ENCODE measurements around the gene MCCC1.
"Not testable (repeated sequence)": the region's sequence is repeated elsewhere in the genome, so short reads cannot be mapped to it uniquely, and the experiment has no call there.

Gene MCCC1

DNA sequence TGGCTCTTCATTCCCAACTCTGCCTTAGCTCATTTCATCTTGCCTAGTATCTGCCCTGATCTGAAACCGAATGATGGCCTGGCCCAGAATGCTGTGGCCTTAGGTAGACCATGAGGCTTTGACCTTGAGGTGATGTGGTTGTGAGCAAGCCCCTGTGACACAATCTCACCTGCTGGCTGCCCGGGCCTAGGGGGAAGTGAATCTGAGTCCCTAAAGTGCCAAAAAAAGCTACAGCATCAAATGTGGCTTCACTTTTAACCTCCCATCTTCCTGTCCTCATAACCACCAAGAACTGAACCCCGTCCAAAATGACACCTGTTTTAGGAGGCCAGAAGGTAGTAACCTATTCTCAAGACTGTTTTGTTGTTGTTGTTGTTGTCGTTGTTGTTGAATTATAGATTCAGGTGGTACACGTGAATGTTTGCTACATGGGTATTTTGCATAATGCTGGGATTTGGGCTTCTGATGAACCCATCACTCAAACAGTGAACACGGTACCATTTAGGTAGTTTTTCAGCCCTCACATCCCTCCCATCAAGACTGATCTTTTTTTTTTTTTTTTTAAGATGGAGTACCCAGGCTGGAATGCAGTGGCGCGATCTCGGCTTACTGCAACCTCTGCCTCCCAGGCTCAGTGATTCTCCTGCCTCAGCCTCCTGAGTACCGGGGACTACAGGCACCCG is 54.6 kb downstream of the MCCC1 start:
- DNase-seq (ENCODE audit: low read depth) = no peak

DNA sequence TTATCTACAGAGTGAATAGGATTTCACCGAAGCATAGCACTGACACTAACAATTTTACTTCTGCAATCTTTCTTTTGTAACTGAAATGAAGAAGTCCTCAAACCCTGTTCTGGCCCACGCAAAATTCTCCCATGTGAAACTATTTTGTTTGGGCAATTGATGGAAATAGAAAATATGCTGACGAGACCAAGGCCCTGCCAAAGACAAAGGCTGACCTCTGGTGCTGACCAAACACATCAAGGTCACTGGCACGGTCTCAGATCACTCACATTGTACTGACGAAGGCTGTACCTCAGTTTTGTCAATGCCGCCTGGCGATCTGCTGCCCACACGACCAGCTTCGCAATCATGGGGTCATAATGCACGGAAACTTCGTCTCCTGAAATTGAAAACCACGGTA is 60.5 kb downstream of the MCCC1 start:
- no peak for DNase-seq (ENCODE audit: low read depth)

DNA sequence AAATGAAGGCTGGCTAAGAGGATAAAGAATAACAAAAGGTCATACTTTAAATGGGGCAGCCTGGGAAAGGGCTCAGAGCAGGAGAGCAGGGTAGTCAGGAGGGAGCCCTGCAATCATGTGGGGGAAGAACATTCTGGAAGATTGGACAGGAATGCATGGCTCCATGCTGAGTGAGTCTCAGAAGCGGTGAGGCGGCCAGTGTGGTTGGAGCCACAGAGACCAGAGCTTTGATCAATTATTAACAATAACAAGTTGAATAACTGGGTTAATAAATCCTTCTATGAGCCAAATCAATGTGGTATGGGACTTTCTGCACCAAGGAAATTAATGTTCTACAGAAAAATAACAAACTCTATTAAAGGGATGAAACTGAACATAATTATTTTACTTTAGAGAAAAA is 61.1 kb downstream of the MCCC1 start:
- DNase-seq (ENCODE audit: low read depth) = no peak

DNA sequence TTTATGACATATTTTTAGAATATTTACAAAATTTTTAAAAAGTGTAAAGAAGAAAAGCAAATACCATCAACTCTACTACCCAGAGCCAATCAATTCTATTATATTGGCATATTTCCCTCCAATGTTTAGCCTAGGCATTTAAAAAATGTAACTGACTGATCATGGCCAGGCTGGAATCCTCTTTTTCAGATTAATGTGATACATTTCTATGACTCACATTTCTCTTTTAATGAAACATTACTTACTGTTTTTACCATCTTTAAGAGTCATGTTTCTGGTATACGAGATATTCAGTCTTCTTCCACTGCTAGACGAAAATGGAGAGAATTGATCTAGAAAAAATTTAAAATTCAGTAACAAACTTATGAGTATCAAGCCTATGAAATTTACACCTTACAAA is 65.5 kb downstream of the MCCC1 start:
- DNase-seq (ENCODE audit: low read depth) = no peak

DNA sequence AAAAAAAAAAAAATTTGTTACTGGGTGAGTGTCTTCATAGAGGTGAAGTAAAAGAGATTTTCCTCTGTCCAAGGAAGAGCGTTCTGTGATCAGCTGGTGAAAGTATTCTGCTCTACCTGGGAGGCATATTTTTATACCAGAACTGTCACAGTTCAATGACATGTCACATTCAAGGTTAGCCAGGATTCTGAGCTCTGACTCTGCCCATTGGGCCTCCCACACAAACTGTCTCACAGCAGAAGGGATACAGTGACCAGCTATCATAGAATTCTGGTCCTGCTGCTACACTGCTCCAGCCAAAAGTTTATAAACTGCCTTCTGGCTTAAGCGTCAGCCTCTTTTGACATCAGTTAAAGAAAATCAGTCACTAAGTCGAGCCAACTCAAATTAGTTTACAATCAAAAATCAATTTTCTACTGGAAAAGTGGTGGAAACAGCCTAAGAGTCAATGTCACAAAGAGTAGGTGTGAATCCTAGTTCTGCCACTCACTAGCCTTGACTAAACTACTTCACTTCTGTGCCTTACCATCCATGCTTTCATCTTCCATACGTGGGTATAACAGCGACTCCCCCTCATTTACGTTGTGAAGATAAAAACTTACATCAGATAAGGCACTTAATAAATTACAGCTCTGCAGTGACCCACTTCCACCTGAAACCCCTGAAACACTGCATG is 66.3 kb downstream of the MCCC1 start:
- no peak for DNase-seq (ENCODE audit: low read depth)

DNA sequence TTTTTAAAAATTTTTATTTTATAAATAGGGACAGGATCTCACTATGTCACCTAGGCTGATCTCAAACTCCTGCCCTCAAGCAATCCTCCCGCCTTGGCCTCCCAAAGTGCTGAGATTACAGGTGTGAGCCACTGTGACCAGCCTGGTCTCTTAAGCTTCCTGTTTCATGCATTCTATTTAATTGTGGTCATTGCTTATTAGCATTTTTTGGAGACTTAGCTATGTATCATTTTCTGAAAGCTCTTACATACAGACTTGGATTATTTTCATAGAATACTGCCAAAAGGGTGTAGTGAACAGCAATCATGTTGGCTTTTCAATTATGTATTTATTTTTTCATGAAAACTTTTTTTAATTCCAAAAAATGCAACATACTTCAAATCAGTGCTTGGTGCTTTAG is 67.5 kb downstream of the MCCC1 start:
- no peak for DNase-seq (ENCODE audit: low read depth)

DNA sequence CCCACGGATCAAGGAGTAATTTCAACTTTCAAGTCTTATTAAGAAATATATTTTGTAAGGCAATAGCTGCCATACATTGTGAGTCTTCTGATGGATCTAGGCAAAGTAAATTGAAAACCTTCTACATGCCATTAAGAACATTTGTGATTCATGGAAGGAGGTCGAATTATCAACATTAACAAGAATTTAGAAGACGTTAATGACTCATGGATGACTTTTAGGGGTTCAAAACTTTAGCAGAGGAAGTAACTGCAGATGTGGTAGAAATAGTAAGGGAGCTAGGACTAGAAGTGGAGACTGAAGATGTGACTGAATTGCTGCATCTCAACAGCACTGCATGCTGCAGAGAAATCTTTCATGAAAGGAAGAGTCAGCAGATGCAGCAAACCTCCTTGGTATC is 70.9 kb downstream of the MCCC1 start:
- DNase-seq (ENCODE audit: low read depth) = no peak

DNA sequence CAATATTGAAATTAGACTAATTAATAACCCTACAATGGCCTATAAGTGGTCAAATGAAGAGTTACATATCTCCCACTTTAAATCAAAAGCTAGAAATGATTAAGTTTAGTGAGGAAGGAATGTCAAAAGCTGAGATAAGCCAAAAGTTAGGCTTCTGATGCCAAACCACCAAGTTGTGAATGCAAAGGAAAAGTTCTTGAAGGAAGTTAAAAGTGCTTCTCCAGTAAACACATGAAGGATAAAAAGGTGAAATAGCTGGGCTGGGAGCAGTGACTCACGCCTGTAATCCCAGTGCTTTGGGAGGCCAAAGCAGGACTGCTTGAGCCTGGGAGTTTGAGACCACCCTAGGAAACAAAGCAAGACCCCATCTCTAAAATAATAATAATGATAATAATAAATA is 72.0 kb downstream of the MCCC1 start:
- DNase-seq (ENCODE audit: low read depth) = no peak

DNA sequence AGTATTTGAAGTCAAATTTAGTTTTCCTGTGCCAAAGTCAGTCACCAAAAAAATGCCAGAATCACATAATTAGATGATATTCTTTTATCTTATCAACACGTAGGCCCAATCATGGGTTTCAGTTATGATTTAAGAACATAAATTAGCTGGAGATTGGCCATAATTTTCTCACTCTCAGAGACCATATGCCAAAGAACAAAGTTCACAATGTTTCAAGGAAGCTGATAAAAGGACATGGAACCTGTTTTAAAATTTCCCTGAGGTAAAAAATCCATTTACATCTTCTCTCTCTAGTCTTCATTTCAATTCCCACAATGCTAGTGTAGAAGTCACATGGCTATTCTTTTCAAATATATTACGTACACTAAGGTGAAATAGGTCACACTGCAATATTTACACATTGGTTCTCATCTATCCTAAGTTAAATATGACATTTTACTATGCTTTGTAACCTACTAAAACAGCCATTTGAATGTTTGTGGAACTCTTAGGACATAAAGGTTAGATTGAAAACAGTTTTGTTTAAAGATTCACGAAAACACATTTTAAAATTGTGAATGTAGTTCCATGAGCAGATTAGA is 76.3 kb downstream of the MCCC1 start:
- no peak for DNase-seq (ENCODE audit: low read depth)

DNA sequence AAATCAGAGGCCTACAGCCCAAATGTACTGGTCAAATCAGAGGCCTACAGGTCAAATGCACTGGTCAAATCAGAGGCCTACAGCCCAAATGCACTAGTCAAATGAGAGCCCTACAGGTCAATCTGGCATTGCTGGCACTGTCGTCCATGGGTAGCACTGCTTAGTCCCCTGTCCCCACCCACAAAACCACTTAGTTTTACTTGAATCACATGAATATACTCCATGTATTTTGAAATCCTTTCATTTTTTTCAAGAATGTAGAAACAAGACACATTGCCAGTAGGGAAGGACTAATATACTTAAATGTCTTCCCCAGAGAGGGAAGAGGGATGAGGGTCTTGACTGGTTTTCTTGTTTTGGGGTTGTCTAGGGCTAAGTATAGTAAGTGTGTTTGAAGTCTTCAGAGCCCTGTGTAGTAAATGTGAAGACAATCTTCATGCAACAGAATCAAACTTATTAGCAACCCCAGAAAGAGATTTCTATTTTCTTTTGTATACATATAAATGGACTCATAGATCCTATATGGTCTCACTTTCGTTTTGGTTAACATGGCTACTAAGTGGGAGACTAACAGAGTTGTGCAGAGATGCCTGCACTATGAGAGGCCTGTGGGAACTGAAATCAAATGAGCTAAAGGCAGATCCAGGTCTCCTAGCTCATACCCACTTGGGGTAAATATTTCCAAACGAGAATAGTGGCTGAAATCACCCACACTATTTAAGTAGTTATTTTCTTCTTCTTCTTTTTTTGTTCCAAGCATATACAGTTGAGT is 80.7 kb downstream of the MCCC1 start:
- no peak for DNase-seq (ENCODE audit: low read depth)

DNA sequence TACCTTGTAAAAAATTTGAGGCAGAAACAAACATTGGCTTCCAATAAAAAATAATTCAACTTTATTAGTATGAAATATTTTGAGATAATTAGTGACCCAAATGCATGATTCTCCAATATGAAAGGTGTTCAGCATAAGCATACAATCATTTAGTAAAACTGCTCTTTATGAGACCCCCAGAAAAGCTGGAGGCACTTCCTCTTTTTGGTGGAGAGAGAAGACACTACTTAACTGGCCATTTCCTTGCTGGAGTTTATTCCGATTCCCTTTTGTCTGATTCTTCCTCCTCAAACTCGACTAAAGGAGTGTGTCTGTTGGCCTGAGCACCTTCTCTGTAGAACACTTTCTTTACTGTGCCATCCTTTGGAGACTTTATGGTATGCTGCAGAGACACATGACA is 84.1 kb downstream of the MCCC1 start:
- DNase-seq (ENCODE audit: low read depth) = no peak

DNA sequence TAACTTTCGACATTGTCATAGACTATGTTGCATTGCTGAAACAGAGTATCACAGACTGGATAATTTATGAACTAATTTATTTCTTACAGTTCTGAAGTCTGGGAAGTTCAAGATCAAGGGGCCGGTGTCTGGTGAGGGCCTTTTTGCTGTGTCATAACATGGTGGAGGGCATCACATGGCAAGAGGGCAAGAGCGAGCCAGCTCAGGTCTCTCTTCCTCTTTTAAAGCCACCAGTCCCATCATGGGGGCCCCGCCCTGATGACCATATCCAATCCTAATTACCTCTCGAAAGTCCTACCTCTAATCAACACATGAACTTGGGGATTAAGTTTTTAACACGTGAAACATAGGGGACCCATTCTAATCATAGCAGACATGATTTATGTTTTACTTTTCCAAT is 85.4 kb downstream of the MCCC1 start:
- no peak for DNase-seq (ENCODE audit: low read depth)

DNA sequence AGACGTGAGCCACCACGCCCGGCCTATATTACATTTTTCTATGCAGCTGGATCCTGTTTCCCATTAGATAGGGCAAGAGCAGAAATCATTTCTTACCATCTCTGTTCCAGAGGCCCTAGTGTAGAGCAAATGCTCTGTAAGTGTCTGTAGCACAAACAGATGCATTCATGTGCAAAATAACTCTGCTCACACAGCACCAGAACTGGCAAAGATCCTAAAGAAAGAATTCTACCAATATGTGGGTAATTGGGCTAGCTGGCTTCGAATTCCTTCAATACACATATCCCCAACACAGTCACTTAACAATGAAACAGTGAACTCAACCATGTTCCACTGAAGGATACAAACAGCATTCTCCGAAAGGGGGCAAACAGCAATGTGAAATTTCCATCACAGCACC is 86.2 kb downstream of the MCCC1 start:
- no peak for DNase-seq (ENCODE audit: low read depth)

DNA sequence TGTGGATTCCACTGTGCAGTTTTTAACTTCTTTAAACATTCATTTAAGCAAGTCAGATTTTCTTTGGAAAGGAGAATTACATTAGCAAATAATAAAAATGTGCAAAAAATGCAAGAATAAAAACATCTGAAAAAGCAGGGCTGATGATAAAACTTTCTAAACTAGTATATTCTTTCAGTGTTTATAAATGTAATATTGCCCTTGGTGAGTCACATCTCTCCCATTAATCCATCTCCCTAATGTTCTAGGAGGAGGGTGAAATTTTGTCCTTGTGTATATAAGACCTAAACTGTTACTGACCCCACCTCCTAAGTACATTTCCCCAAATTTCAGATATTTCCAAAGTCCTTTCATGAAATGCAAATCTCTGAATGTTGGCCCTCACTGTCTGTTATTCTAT is 90.5 kb downstream of the MCCC1 start:
- DNase-seq (ENCODE audit: low read depth) = no peak

DNA sequence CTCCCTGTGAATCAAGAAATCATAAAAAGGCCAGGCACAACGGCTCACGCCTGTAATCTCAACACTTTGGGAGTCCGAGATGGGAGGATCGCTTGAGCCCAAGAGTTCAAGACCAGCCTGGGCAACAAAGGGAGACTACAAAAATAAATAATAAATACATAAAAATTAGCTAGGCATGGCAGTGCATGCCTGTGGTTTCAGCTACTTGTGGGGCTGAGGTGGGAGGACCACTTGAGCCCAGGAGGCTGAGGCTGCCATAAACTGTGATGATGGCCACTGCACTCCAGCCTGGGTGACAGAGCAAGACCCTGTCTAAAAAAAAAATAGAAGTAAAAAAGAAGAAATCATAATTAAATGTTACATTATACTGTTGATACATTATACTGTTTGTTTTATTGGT is 91.0 kb downstream of the MCCC1 start:
- no peak for DNase-seq (ENCODE audit: low read depth)

DNA sequence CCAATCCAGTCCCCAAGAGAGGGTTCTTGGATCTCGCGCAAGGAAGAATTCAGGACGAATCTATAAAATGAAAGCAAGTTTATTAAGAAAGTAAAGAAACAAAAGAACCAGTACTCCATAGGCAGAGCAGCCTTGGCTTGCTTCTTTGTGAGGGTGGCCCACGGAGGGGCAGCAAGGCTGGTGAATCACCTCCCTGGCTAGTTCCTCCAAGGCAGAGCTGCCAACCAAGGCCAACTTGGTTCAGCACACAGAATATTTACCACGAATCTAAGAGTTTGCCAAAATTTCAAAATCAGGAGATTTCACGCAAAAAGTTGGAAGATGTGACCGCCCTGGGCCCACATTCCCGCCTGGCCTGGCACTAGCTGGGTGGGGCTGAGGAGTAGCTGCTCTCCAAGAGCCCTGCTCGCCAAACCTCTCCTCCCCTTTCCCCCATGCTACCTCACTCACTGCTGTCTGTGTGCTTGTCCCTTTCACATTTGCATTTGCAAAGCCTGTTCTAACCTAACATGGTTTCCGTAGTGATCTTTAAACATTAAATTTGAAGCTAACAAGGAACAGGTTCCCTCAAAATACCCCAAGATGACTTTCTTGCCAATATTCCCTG is 92.8 kb downstream of the MCCC1 start:
- no peak for DNase-seq (ENCODE audit: low read depth)

DNA sequence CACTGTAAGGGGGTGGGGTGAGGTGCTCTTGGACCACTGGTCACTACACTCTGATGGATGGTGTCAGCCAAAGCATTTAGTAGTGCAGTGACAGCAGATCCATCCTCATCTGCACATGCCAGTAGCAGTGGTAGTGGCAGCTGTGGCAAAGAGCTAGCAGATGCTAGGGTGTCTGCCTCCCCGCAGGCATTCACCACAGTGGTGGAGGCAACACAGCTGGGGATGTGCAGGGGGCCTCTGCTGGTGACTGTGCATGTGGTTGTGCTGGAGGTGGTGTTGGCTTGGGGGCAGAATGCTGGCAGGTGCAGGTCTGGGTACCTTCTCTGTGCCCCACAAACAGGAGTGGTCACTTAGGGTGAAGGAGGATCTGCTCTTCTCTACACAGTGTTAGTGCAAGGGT is 99.5 kb downstream of the MCCC1 start:
- DNase-seq (ENCODE audit: low read depth) = no peak

DNA sequence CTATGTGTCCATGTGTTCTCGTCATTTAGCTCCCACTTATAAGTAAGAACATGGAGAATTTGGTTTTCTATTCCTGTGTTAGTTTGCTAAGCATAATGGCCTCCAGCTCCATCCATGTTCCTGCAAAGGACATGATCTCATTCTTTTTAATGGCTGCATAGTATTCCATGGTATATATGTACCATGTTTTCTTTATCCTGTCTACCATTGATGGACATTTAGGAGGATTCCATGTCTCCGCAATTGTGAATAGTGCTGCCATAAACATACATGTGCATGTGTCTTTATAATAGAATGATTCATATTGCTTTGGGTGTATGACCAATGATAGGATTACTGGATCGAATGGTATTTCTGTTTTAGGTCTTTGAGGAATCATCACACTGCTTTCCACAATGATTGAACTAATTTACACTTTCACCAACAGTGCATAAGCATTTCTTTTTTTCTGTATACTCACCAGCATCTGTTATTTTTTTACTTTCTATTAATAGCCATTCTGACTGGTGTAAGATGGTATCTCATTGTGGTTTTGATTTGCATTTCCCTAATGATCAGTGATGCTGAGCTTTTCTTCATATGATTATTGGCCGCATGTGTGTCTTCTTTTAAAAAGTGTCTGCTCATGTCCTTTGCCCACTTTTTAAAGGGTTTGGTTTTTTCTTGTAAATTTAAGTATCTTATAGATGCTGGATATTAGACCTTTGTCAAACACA is 105.7 kb downstream of the MCCC1 start:
- not testable (repeated sequence) for DNase-seq (ENCODE audit: low read depth)

DNA sequence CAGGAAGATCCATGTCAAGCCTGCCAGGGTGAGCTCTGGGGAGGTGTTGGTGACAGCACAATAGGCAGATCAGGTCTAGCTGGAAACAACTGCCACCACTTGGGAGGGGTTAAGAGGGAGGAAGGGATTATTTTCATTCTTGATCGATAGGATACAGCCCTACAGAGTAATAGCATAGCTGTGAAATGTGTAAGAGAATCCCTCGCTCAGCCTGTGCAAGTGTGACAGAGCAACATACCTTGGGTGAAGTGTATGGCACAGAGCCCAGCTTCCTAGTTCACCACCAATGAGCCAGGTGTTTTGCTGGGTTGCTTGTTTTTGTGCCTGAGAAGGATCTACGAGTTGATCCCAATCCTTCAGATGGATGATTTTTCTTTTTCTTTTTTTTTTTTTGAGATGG is 109.7 kb downstream of the MCCC1 start:
- no peak for DNase-seq (ENCODE audit: low read depth)

DNA sequence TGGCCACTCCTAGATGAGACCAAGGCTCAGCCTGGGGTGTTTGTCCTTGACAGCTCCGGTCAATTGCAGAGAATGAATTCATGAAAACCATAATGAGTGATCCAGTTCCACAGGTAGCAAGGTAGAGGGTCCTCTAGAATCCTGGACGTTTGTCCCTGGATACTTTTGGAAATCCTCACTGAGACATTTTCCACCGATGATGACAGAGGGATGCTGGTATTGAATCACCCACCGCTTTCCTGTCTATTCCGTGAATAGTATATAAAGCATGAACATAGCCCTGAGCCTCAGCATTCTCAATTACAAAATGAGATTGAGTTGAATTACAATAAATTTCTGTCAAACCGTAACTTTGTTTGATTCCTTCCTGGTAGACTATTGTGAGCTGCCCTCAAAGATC is 113.3 kb downstream of the MCCC1 start:
- DNase-seq (ENCODE audit: low read depth) = no peak

DNA sequence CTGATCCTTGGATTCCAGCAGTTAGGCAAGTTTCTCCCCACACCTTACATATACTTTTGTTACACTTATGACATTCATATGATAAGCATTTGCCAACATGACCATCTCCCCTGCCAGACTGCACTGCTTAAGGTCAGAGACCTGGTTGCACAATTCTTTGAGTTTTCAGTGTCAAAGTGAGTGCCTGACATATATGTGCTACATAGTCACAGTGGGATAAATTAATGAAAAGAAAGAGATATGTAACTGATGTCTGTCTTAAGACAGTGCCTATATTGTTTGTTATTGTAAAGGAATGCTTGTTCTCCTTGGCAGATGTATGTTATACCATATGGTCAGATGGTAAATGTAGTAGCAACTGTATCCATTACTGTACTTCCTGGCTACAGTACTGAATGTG is 115.4 kb downstream of the MCCC1 start:
- DNase-seq (ENCODE audit: low read depth) = no peak

DNA sequence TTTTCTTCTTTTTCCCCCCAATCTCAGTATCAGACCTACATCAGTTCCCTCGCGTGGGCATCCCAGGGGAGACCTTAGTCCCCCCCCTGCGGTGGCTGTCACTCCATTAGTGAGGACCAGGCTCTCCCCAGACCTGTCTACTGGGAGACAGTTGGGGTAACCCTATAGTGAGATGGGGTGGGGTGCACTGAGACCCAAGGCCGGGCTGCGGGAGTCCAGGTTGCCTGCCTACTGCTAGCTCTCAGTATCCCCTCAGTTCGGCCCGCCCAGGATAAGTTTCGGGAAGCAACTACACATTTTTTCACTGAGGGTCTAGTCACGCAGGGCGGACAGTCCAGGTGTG is 118.3 kb downstream of the MCCC1 start:
- no peak for DNase-seq (ENCODE audit: low read depth)
